DND-41 (cell line): ENCODE results near the gene TNFAIP8.

Experiments used
- ATAC-seq: fragments of 200-7000 bp; cut with Tn5 transposase; 3 replicates; pipeline ENCODE4 v1.9.1; 2021; ENCODE audit warnings: low read depth; ENCODE audit not compliant: insufficient read depth
- DNase-seq: peaks from one replicate; pipeline ENCODE4 v3.0.0-alpha.2; 2020
- H2AFZ ChIP-seq: 2 replicates; pipeline ENCODE4 v1.6.0; 2012; ENCODE audit warnings: low read depth, low read length
- H3K27ac ChIP-seq: 2 replicates; pipeline ENCODE4 v1.5.1; 2012; ENCODE audit warnings: low read length, inconsistent platforms
- H3K27me3 ChIP-seq: fragments of 200-600 bp; sonication (generic); 2 replicates; pipeline ENCODE4 v1.6.0; 2012; ENCODE audit warnings: low read length, mild to moderate bottlenecking, inconsistent platforms; ENCODE audit not compliant: insufficient read depth, poor library complexity
- H3K36me3 ChIP-seq: 2 replicates; pipeline ENCODE4 v1.5.1; 2012; ENCODE audit warnings: low read length, inconsistent platforms; ENCODE audit not compliant: insufficient read depth
- H3K4me1 ChIP-seq: 2 replicates; pipeline ENCODE4 v1.5.1; 2012; ENCODE audit warnings: mild to moderate bottlenecking, low read length; ENCODE audit not compliant: insufficient read depth
- H3K4me2 ChIP-seq: 2 replicates; pipeline ENCODE4 v1.6.0; 2012; ENCODE audit warnings: mild to moderate bottlenecking, moderate library complexity, low read length, inconsistent platforms; ENCODE audit not compliant: insufficient read depth
- H3K4me3 ChIP-seq, 2 experiments: fragments of 200-600 bp in 1 of 2; shearing (Covaris generic) in 1 of 2; 2 replicates each; pipeline ENCODE4 v1.5.1; 2012 to 2016; ENCODE audit warnings: inconsistent platforms in 2 of 2, low read length in 2 of 2, mild to moderate bottlenecking in 2 of 2, low read depth in 1 of 2, moderate library complexity in 1 of 2
- H3K79me2 ChIP-seq: 2 replicates; pipeline ENCODE4 v1.6.0; 2012; ENCODE audit warnings: low read length, inconsistent platforms; ENCODE audit not compliant: insufficient read depth
- H3K9ac ChIP-seq: 2 replicates; pipeline ENCODE4 v1.6.0; 2012; ENCODE audit warnings: low read depth, mild to moderate bottlenecking, inconsistent platforms, low read length, moderate library complexity
- H3K9me3 ChIP-seq: 2 replicates; pipeline ENCODE4 v1.5.1; 2012; ENCODE audit warnings: low read length, moderate library complexity, mild to moderate bottlenecking, inconsistent platforms; ENCODE audit not compliant: insufficient read depth, severe bottlenecking
- H4K20me1 ChIP-seq: 2 replicates; pipeline ENCODE4 v1.6.0; 2012; ENCODE audit warnings: low read length; ENCODE audit not compliant: insufficient read depth
- CTCF ChIP-seq: IDR thresholded peaks from 2 replicates; pipeline ENCODE4 v1.5.1; 2012; ENCODE audit warnings: borderline replicate concordance, low read length, moderate library complexity, mild to moderate bottlenecking; ENCODE audit not compliant: poor library complexity, severe bottlenecking; ENCODE audit errors: extremely low read depth
- EZH2 ChIP-seq: IDR thresholded peaks from 3 replicates; pipeline ENCODE4 v1.6.1; 2012; ENCODE audit warnings: borderline replicate concordance, low read depth, mild to moderate bottlenecking, moderate library complexity, low read length, inconsistent platforms; ENCODE audit not compliant: severe bottlenecking

TNFAIP8 gene

GRCh38 chr5:119374901-119375300 is 19.1 kb downstream of the TNFAIP8 start:
- Histone ChIP-seq H3K79me2 (peaks cover 91% of the 10 kb centered on the region), H3K4me3 (no peak overlapping the region), H3K27ac (no peak overlapping the region), H3K9ac (no peak overlapping the region), H3K36me3 (peaks cover 8% of the 10 kb centered on the region; the same call in 1 of the 2 replicates), H2AFZ (no peak overlapping the region), H3K27me3 (no peaks in the 10 kb centered on the region), H3K4me1 (no peaks in the 10 kb centered on the region), H4K20me1 (peaks cover 10% of the 10 kb centered on the region; the same call in 1 of the 2 replicates), H3K4me2 (no peak overlapping the region), H3K9me3 (no peaks in the 10 kb centered on the region)
- no peak for TF ChIP-seq CTCF
- no peak for DNase-seq
- no peak for ATAC-seq

GRCh38 chr5:119377066-119377465 is 21.2 kb downstream of the TNFAIP8 start:
- Histone ChIP-seq H4K20me1 (peaks cover 15% of the 10 kb centered on the region; the same call in 1 of the 2 replicates), H3K27ac (no peak overlapping the region), H3K27me3 (no peaks in the 10 kb centered on the region), H3K4me2 (no peak overlapping the region), H3K9ac (no peak overlapping the region), H3K4me1 (no peaks in the 10 kb centered on the region), H3K9me3 (no peaks in the 10 kb centered on the region), H2AFZ (no peak overlapping the region), H3K79me2 (peaks cover 88% of the 10 kb centered on the region), H3K4me3 (no peak overlapping the region), H3K36me3 (peaks cover 4% of the 10 kb centered on the region; the same call in 1 of the 2 replicates)
- DNase-seq (no peak), ATAC-seq (no peak)
- no peak for TF ChIP-seq CTCF
- TF ChIP-seq EZH2, result no peak

GRCh38 chr5:119378075-119378700 is 22.4 kb downstream of the TNFAIP8 start:
- no peaks in the 10 kb centered on the region for H3K9me3 ChIP-seq
- DNase-seq, result no peak

More at GRCh38 chr5:119378075-119378700, 22.4 kb downstream of the TNFAIP8 start:
- TF ChIP-seq EZH2 (no peak), CTCF (no peak)
- Histone ChIP-seq H3K4me1 (no peaks in the 10 kb centered on the region), H2AFZ (no peak overlapping the region), H3K79me2 (peaks cover 88% of the 10 kb centered on the region), H3K4me2 (no peak overlapping the region), H3K27ac (no peak overlapping the region; the same call in 1 of the 2 replicates), H3K27me3 (no peaks in the 10 kb centered on the region), H4K20me1 (peaks cover 18% of the 10 kb centered on the region; the same call in 1 of the 2 replicates), H3K36me3 (peaks cover 4% of the 10 kb centered on the region; the same call in 1 of the 2 replicates), H3K9ac (no peak overlapping the region), H3K4me3 (no peak overlapping the region)
- no peak for ATAC-seq
